GM19099 (cell line): Measurements from ENCODE around the gene NR2F1-AS1.

ENCODE experiments used
- POLR2A ChIP-seq: IDR thresholded peaks from 3 replicates; pipeline ENCODE4 v1.6.1; 2011; ENCODE audit warnings: low read depth; ENCODE audit not compliant: insufficient read length; ENCODE audit errors: extremely low read depth

Gene NR2F1-AS1

GRCh38 chr5:93577854-93578812 lies 2.9 kb downstream of the NR2F1-AS1 start:
- TF ChIP-seq POLR2A = no peak

- no peak for TF ChIP-seq POLR2A
These were observed 3.8 kb downstream of the NR2F1-AS1 start for GRCh38 chr5:93576994-93577853.

- no peak for TF ChIP-seq POLR2A
These were observed 5.3 kb downstream of the NR2F1-AS1 start for GRCh38 chr5:93575461-93576414.

GRCh38 chr5:93574491-93575305 lies 6.3 kb downstream of the NR2F1-AS1 start:
- no peak for TF ChIP-seq POLR2A

- no peak for TF ChIP-seq POLR2A
These were observed 7.4 kb downstream of the NR2F1-AS1 start for GRCh38 chr5:93573354-93574351.

GRCh38 chr5:93572608-93573353 lies 8.2 kb downstream of the NR2F1-AS1 start:
- no peak for TF ChIP-seq POLR2A

GRCh38 chr5:93572101-93572607 lies 8.9 kb downstream of the NR2F1-AS1 start:
- no peak for TF ChIP-seq POLR2A

GRCh38 chr5:93571114-93571949 lies 9.7 kb downstream of the NR2F1-AS1 start:
- TF ChIP-seq POLR2A = no peak

- TF ChIP-seq POLR2A = no peak
These were observed 10.5 kb downstream of the NR2F1-AS1 start for GRCh38 chr5:93570294-93571113.

- TF ChIP-seq POLR2A = no peak
These were observed 11.5 kb downstream of the NR2F1-AS1 start for GRCh38 chr5:93569300-93570160.
